Activated gamma-delta T cell (primary cell): Measurements from ENCODE around the gene ERFL.
"Not testable (repeated sequence)": the region's sequence is repeated elsewhere in the genome, so short reads cannot be mapped to it uniquely, and the experiment has no call there.

Experiments used
- DNase-seq: peaks from one replicate; lab custom pipeline; 2025; lab: John Stamatoyannopoulos, UW

Gene ERFL

DNA sequence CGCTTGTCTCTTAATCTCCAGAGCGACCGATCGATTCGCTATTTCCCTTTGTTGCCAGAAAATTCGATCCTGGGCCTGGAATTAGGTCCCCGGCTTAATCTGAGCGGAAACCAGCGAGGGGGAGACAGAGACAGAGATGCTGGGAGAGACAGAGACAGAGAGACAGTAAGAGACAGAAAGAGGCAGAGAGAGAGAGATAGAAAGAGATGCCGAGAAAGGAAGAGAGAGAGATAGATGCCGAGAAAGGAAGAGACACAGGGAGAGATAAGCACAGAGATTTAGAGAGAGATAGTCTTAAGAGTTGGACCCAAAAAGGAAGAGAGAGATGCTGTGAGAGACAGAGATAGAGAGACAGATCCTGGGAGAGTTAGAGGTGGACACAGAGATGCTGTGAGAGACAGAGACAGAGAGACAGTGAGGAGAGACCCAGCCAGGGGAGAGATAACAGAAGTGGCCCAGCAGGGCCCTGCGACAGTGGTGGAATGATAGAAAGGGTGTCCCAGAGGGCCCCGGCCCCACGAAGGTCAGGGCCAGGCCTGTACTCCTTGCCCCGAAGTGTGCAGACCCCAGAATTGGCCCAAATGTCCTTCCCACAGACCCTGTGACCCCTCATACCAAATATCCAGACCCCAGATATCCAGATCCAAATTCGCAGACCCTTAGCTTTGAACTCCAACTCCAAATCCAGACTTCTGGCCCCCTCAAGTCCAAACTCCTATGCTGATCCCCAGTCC lies 1.3 kb downstream of the ERFL start:
- no peak for DNase-seq

DNA sequence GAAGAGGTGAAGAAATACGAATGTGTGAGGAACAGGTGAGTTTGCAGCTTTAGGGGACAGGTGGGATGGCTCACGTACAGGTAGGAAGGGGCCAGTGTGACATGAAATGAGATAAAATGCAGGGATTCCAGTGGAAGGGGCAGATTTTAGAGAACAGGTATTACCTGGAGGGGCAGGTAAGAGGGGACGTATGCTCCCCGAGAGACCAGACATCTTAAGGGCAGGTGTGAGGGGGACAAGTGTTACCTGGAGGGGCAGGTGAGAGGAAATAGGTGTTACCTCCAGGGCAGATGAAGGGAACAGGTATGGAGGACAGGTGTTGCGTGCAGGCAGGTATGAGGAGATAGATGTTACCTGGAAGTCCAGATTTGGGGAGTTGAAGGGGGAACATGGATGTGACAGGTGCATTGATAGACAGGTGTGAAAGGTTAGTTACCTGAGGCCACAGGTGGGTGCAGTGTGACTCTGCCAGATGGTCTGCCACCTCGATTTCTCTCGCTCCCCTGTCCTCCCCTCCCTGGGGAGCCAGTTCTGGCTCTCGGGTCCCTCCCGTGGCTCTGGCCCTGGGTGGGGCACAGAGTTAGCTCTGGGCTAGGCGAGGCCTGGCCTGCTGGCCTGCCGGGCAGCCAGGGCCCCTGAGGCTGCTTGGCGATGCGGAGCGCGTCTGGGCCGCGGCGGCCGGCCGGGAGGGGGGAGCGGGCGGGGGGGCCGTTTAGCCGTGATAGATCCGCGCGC lies 2.1 kb downstream of the ERFL start:
- DNase-seq = no peak

DNA sequence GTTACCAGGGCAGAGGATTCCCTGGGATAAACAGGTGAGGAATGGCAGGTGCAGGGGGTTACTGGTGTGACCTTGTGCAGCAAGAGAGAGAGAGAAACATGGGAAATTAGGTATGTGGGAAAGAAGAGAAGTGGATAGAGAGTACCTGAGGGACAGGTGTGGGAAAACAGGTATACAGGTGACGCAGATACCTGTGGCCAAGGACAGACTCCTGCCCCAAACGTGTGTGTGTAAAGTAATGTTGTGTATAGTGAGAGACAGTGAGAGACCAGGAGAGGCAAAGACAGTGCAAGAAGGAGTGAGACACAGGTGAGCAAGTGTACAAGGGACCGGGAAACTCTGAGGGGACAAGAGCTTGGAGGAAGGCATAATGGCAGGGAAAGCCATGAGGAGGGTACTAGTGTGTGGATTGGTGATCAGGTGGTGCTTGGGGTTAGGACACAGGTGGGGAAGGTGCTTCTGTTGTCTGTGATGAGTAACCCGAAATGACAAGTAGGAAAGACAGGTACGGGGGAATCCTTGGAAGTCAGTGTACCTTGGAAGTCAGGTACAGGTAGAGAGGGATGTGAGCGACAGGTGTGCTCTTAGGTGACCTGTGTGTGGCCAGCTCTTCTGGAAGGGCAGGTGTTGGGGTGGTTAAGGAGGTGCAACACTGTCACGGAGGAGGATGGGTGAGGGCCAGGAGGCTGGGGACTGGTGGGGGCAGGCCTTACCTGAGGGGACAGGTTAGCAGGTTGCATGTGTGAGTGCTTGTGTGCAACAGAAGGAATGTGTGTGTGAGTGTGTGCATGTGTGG lies 2.8 kb downstream of the ERFL start:
- no peak for DNase-seq

DNA sequence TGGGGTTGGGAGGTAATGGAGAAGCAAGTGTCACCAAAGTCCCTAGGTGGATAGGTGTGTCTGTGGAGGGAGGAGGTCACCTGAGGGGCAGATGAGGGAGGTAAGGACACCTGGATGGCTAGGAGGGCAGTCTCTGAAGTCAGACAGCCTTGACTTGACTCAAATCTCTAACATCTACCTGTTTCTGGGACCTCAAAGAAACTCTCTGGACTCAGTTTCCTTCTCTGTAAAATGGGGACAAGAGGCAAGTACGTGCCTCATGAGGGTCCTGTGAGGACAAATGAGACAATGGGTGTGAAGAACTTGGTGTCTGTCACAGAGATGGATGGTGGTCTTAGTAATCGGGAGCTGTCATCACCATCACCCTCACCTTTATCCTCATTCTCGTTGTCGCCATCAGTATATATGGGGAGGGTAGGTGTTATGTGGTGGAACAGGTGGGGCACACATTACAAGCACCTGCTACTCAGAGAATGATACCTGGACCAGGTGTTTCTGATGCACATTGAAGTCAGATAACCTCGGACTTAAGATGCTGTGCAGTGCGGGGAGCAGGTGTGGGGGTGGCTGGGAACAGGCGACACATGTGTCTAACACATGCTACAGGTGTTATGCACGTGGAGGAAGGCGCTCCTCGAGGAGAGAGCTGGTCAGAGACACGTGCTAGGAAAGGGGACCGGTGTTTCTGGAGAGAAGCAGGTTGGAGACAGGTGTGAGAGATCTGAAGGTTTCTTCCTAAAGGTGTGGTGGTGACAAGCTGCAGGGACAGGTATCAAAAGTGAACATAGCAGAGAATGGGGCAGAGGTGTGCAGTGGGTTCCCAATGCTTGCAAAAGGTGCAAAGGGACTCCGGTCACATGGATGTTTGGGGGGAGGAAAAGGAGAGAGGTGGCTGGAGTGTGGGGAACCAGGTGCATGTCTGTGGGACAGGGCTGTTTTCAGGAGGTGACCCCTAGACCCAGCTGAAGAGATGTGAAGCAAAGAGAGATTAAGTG lies 3.8 kb downstream of the ERFL start:
- DNase-seq = no peak

DNA sequence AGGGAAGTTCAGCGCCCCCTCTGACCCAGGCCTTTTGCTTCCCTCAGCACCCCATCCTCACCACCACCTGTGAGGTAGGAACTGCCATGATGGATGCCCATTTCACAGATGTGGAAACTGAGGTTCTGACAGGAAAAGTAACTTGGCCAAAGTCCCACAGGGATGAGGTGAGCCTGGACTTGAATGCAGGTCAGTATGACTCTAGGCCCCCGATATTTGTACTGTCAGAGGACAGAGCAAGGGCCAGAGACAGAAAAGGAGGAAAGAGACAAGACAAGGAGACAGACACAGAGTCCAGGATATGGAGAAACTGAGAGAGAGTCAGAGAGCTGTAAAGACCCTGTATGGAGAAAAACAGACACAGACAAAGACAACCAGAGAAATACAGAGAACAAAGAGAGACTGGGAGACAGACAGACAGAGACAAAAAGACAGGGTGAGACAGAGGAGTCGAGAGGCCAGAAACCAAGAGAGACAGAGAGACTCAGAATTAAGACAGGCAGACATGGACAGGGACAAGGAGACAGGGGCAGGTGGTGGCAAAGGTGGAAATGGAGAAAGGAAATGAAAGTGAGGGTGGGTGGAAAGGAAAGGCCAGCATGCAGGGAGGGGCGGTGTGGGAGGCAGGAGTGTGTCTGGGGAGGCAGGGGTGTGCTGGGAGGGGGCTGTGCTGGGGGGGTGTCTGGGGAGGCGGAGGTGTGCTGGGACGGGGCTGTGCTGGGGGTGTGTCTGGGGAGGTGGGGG lies 5.0 kb downstream of the ERFL start:
- no peak for DNase-seq

DNA sequence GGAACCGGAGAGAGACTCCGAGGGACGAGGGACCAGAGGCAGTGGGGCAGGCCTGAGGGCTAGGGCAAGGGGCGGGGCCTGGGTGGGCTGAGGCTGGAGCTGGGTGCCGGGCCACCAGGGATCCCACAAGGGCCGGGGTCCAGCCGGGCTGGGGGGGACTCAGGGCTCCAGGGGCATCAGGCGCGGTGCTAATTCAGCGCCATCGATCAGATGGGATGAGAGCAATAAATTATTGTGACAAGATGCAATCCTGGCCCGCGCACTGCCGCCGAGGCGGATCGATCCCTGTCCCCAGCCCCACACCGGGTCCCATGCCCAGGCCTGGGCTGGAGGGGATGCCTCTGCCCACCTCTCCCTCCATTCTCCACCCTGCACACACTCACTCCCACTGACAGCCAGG lies 5.7 kb downstream of the ERFL start:
- no peak for DNase-seq

DNA sequence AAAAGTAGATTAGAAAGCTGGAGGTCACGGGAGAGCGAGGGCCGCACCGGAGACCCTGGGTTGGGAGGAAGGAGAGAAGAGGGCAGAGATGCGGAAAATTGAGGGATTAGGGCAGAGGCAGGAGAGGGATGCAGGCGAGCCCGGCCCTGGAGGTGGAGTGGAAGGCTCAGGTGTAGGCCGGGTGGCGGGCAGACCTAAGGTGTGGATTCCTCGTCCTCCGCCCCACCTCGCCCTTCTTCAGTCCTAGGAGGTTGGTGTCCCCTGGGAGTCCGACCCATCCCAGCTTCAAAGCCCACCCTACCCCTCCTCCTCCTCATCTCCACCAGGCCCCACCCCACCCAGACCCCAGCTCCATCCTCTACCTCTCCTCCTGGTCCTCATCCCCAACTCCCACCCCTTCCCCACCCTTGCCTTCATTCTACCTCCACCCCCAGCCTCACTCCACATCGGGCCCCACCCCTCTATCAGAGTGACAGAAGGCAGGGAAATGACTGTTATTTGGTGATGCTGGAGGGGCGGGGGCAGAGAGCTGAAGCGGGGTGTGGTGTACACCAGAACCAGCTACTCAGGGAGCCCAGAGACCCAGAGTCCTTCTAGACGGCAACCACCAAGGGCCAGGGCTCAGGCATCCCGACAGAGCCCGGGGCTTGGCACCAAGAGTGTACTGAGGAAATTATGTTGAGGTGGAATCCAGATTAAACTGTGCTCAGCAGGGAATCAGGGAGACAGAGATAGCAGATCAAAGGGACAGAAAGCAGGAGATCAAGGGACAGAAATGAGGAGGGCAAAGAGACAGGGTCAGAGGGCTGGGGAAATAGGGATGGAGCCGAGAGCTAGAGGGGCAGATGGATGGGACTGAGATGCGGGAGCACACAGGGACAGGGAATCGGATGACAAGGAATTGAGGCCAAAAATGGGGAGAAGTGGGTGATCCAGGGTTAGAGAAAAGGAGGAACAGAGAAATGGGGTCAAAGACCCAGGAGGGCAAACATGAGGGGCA lies 6.4 kb downstream of the ERFL start:
- no peak for DNase-seq

DNA sequence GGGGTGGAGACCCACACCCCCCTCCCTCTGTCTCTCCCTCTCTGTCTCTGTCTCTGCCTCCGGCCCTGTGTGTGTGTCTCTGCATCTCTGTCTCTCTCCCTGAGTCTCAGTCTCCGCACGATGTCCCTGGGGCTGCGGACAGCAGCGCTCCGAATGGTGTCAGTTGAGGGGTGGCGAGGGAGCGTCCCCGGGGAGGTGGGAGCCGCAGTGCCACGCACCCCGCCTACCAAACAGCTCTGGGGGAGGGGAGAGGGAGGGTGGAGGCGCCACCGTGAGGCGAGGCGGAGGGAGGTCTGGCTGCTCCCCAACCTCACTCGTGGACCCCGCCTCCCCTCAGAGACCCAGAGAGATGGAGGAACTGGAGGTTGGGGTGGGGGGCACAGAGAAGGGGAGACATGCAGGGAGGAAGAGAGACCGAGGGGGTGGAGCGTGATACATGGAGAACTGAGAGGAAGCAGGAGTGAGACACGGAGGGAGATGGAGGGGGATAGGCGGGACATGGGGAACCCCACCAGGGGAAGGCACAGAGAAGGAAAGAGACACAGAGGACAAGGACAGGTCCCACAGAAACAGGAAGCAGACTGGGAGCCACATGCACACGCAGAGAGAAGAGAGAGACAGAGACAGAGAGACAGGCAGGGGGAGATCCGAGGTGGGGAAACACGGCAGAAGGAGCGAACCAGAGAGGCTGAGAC lies 7.2 kb downstream of the ERFL start:
- no peak for DNase-seq

DNA sequence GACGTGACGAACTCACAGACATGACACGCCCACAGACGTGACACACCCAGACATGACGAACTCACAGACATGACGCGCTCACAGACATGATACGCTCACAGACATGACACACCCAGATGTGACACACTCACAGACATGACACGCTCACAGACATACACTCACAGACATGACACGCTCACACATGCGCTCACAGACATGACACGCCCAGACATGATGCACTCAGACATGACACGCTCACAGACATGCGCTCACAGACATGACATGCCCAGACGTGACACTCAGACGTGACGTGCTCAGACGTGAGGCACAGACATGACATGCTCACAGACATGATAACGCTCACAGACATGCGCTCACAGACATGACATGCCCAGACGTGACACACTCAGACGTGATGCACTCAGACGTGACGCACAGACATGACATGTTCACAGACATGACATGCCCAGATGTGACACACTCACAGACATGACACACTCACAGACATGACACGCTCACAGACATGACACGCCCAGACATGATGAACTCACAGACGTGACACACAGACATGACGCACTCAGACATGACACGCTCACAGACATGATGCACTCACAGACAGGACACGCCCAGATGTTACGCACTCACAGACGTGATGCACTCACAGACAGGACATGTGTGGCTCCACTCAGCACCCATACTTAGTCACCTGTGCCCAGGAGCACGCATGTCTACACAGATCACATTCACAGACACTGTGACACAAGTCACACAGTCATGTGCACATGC lies 8.1 kb downstream of the ERFL start:
- no peak for DNase-seq

DNA sequence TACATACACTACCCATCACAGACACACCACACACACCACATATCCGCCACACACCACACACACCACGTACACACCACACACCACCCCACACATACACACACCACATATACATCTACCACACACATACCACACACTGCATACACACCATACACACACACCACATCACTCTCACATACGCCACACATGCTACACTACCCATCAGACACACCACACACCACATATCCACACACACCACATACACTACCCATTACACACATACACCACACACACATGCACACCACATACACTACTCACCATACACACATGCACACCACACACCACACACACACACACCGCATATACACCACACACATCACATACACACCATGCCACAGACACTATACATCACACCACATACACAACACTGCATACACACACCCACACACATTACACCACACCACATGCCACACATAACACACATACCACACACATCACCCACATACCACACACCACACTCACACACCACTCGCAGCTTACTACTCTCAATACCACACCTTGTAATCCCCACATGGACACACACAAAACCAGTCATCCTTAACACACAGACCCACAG lies 9.5 kb downstream of the ERFL start:
- DNase-seq = no peak

DNA sequence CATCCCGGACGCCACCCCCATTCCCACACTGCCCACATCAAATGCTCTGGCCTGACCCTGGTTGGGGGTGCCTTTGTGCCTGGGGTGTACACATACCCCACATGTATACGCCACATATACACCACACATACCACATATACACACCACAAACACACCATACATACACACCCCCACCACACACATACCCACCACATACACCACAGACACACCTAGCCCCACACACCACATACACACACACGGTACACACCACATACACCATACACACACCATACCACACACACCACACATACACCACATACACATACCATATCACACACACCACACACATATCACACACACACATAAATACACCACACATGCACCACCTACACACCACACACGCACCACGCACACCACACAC lies 10.2 kb downstream of the ERFL start:
- no peak for DNase-seq

DNA sequence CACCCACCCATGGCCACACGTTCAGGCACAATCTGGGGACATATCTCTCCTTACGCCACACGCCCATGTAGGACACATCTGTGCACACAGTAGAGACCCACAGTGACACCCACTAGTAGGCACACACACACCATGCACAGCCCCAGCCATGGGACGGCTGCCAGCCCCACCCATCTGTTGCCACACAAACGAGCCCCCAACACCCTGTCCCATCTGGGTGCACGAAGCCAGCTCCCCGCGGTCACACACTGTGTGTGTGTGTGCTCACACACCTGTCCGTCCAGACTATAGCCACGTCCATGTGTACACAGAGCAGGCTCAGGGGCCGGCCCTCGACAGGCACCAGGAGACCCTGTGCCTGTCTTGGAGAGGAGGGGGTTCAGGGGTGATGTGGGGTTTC lies 10.6 kb downstream of the ERFL start:
- no peak for DNase-seq

DNA sequence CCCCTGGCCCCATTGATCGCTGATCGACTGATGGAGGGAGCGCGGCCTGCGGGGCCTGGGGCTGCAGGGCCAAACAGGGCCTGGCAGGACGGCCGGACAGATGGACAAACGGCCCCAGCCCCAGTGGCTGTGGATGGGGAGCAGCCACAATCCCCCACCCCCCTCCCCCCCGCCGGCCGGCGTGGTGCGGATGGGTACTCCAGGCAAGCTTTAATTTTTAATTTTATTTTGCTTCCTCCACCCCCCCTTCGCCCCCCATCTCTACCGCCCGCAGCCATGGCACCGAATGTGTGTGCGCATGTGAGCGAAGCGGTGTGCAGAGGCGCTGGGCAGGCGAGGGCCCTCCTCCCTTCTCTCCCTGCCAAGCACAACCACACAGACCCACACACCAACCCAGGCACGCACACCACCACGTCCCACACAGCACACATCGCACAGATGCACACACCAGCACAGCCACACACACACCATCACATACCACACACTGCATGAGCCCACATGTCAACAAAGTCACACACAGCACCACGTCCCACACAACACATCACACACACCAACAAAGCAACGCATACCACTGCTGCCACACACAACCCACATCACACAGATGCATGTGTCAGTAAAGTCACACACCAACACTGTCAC lies 12.4 kb downstream of the ERFL start:
- no peak for DNase-seq

DNA sequence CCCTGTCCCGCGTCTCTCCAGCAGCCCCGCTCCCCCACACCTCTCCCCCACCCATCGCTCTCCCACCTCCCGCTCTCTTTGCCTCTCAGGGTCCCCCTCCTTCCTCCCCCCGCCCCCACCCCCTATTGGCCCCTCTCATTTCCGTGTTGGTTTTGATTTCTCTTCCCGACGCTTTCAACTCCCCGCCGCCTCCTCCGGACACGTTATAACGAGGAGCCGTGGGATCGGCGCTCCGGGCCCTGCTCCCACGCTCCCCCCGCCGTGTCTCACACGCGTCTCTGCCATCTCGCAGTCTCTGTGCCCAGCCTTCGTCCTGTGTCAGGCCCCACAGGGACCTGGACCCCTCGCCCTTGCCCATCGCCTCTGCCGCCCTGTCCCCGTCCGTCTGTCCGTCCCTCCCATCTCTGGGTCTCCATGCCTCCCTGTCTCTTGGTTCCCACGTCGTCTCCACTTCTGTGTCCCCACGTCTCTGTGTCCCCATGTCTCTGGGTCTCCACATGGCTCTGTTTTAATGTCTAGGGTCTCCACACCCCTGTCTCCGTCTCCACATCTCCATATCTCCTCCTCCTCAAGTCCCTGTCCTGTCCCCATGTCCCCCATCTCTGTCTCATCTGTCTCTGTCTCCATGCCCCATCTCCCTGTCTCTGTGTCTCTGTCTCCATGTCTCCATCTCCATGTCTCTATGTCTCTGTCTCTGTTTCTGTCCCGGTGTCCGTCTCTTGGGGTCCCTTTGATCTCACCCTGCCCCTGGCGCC lies 13.1 kb downstream of the ERFL start:
- no peak for DNase-seq

DNA sequence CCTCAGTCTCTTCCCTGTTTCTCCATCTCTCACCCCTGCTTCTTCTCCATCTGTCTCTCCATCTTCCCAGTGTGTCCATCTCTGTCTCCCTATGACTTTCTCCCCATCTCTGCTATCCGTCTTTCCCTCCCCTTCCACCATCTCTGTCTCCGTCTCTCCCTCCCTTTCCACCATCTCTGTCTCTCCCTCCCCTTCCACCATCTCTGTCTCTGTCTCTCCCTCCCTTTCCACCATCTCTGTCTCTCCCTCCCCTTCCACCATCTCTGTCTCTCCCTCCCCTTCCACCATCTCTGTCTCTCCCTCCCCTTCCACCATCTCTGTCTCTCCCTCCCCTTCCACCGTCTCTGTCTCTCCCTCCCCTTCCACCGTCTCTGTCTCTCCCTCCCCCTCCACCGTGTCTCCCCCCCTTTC lies 13.8 kb downstream of the ERFL start:
- DNase-seq = not testable (repeated sequence)
